Stimulated activated CD8-positive, alpha-beta memory T cell treated with anti-CD3 and anti-CD28 coated beads, Interleukin-4, amount 100 ng/mL, for 1 hour (primary cell): Measurements from ENCODE around the gene ZNF101.

Experiments used
- DNase-seq, 2 donors: peaks; one replicate each; pipeline ENCODE4 v3.0.0-alpha.2; 2020; ENCODE audit warnings: low read depth in 2 of 2, low spot score in 1 of 2

The ZNF101 gene

DNA sequence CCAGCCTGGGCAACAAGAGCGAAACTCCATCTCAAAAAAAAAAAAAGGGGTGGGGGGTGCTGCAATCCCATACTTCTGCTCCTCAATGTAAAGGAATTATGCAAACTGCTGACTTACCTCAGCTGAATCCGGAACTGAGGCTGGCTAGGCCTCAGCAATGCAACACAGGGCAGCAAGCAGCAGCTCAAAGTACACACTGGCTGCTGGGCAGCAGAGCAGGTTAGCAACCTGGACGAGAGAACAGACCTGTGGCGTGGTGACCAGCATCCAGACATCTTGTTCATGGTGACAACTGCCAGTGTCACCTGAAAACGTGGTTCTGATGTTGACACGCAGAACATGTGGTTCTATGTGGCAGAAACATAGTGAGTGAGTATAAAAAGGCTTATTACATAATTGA lies 36.2 kb downstream of the ZNF101 start:
- DNase-seq, result no peak

GRCh38 chr19:19710506-19710905 lies 41.9 kb downstream of the ZNF101 start:
- DNase-seq, result no peak

DNA sequence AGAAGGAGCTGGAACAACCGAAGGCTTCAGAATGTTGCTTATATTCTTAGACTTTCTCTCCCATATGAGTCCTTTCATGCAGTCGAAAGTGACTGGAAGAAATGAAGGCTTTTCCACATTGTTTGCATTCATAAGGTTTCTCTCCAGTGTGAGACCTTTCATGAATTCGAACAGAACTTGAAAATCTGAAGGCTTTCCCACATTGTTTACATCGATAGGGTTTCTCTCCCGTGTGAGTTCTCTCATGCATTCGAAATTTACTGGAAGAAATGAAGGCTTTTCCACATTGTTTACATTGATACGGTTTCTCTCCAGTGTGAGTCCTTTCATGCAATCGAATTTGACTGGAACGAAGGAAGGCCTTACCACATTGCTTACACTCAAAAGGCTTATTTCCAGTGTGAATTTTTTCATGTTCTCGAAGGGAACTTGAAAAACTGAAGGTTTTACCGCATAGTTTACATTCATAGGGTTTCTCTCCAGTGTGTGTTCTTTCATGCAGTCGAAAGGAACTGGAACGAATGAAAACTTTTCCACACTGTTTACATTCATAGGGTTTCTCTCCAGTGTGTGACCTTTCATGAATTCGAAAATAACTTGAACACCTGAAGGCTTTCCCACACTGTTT lies 42.8 kb downstream of the ZNF101 start:
- no peak for DNase-seq

- no peak for DNase-seq
These were observed 43.5 kb downstream of the ZNF101 start for GRCh38 chr19:19711934-19712828.

- no peak for DNase-seq
These were observed 51.2 kb downstream of the ZNF101 start for GRCh38 chr19:19719798-19720197.

- DNase-seq, result no peak
These were observed 53.3 kb downstream of the ZNF101 start for GRCh38 chr19:19721896-19722295.

DNA sequence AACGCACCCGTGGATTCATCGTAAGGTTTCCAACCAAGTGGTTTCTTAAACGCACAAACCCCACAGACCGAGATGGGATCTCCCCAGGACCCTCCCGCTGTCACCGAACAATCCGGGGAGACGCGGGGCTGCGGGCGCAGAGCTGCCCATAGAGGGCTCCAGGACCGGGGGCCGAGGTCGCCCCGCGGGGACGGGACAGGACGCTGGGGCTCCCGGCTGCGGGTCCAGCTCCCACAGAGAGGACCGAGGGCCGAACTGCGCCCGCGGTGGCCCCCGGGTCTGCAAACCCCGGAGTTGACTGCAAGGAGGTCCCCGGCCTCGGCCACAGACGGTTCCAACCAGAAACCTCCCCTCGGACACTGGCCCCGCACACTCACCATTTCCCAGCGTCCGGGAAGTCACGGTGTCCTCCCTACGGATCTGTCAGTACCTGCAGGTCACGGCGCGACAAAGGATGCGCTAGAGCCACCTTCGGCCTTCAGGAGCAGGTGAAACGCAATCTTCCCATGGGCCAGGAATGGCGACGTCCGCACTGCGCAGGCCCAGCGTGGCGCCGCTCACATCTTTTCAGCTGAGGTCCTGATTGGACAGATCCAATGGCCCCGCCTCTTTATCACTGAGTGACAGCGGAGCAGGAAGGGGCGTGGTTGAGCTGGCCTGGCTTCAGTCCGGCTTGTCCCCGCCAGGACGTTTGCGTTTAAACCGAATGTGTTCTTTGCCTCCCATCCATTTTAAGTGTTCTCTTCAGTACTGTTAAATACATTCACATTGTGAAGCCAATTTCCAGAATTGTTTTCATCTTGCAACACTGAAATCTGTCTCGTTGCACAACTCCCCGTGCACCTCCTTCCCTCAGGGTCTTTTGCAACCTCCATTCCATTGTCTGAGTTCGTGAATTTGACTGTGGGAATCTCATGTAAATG lies 64.2 kb downstream of the ZNF101 start, which contains the start of gene ZNF14:
ZNF14 (minus strand) TSS at position 534 of the 923 bp plus-strand sequence; CDS start at position 380, 154 bp downstream.
- peak; percentile 72 to 83 for DNase-seq
